ENCODE results near the gene PELI2. TPM values are rescaled to one million over a fixed set of nuclear protein-coding genes. Genes with fewer than 3 reads are reported as not detected.

PELI2 gene
- total and polyA plus RNA-seq, 5 donors from 2014 or later, result 0.07 to 5.8 (median 1.3) TPM

DNA sequence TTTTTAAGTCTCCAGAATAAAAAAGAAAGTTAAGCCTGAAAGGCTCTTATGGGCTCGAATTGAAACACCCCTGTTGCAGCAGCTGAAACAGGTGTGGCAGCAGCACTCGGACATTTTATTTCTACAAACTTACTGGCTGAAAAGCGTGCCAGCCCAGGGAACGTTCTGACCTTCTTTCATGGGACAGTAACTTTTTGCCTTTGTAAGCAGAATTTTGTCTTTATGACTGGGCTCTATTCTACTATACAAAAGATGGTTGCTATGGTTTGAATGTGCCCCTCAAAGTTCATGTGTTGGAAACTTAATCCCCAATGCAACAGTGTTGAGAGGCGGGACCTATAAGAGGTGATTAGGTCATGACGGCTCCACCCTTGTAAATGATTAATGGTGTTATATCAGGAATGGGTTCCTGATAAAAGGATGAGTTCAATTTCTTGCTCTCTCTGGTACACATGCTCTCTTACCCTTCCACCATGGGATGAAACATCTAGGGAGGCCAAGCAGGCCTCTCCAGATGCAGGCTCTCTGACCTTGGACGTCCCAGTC is 52.7 kb downstream of the PELI2 start:
- Mint-ChIP-seq H3K4me1 (peaks cover 0 to 62% (median 24%) of the 10 kb centered on the region in 4 donors), H3K27ac (peak overlapping the region in 2 of 3 donors; percentile 12 to 61), H3K27me3 (peaks cover 9% of the 10 kb centered on the region), H3K4me3 (peak overlapping the region in 1 of 4 donors; percentile 79), H3K36me3 (peaks cover 5% of the 10 kb centered on the region), H3K9me3 (peaks cover 0 to 12% (median 5%) of the 10 kb centered on the region in 7 donors)
- Histone ChIP-seq H3K4me3 (ENCODE audit: low read depth, low read length) (no peak overlapping the region), H3K27me3 (ENCODE audit: control insufficient read depth, insufficient read depth, low read length) (no peaks in the 10 kb centered on the region), H3K9me3 (ENCODE audit: control insufficient read depth in 2 of 2, low read length in 2 of 2) (no peaks in the 10 kb centered on the region), H3K36me3 (ENCODE audit: control insufficient read depth, insufficient read depth, low read length) (no peaks in the 10 kb centered on the region), H3K27ac (ENCODE audit: insufficient read depth, low read length, poor library complexity, severe bottlenecking) (no peak overlapping the region), H3K4me1 (ENCODE audit: control insufficient read depth, insufficient read depth, low read length, poor library complexity, severe bottlenecking) (peaks cover 6% of the 10 kb centered on the region)
- DNase-seq, result no peak
- ATAC-seq (ENCODE audit: low read depth in 2 of 2), result no peak

DNA sequence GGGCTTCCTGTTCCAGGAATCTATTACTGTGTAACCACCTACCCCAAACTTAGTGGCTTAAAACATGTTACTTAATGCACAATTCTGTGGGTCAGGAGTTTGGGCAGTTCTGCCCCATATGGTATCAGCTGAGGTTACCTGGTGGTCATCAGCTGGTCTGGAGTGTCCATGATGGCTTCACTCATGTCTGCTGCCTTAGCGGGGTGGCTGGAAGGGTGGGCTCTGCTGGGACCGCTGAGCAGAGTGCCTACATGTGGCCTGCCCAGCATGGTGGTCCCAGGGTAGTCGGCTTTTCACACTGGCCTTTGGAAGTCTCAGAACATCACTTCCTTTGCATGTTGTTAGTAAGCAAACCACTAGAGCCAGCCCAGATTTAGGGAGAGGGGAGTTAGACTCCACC is 53.9 kb downstream of the PELI2 start:
- no peak for ATAC-seq (ENCODE audit: low read depth in 2 of 2)
- H3K27me3 Mint-ChIP-seq, result peaks cover 8% of the 10 kb centered on the region

DNA sequence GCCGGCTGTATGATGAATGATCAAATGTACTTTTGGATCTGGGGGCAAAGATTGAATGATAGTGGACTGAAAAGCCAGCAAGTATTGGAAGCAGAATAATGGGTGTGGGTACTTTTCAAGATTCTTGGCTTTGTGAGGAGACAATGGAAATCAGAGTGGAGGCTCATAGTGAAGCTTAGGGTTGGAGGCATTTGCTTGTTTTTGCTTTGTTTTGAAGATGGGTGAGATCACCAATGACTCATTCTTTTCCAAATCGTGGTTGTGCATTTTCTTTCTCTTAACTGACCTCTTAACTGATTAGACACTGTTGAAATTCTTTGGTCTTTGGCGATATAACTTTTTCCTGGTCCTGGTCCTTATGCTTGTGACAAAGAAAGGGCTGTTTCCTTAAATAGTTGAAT is 54.4 kb downstream of the PELI2 start:
- no peak overlapping the region for H3K27ac ChIP-seq (ENCODE audit: insufficient read depth, low read length, poor library complexity, severe bottlenecking)
- Mint-ChIP-seq H3K4me3 (peak overlapping the region in 3 of 4 donors; percentile 4 to 49 (median 13)), H3K9me3 (peaks cover 0 to 3% (median 0%) of the 10 kb centered on the region in 7 donors), H3K4me1 (peaks cover 0 to 57% (median 25%) of the 10 kb centered on the region in 4 donors), H3K27ac (peak overlapping the region; percentile 4 to 74 (median 18)), H3K27me3 (peaks cover 4% of the 10 kb centered on the region), H3K36me3 (peaks cover 5% of the 10 kb centered on the region)
- peak; percentile 31 to 35 for ATAC-seq (ENCODE audit: low read depth in 2 of 2)
- no peaks in the 10 kb centered on the region for H3K36me3 ChIP-seq (ENCODE audit: control insufficient read depth, insufficient read depth, low read length)
- H3K4me3 ChIP-seq (ENCODE audit: low read depth, low read length), result no peak overlapping the region
- H3K27me3 ChIP-seq (ENCODE audit: control insufficient read depth, insufficient read depth, low read length), result no peaks in the 10 kb centered on the region
- H3K4me1 ChIP-seq (ENCODE audit: control insufficient read depth, insufficient read depth, low read length, poor library complexity, severe bottlenecking), result peaks cover 6% of the 10 kb centered on the region
- no peaks in the 10 kb centered on the region for H3K9me3 ChIP-seq (ENCODE audit: control insufficient read depth in 2 of 2, low read length in 2 of 2)
- DNase-seq, result peak in 1 of 3 donors; percentile 49

More for the DNA sequence above, 53.9 kb downstream of the PELI2 start:
- no peak for DNase-seq
- H3K27ac Mint-ChIP-seq, result peak overlapping the region; percentile 4 to 74 (median 61)
- no peaks in the 10 kb centered on the region for H3K27me3 ChIP-seq (ENCODE audit: control insufficient read depth, insufficient read depth, low read length)
- no peak overlapping the region for H3K4me3 ChIP-seq (ENCODE audit: low read depth, low read length)
- H3K4me1 ChIP-seq (ENCODE audit: control insufficient read depth, insufficient read depth, low read length, poor library complexity, severe bottlenecking), result peaks cover 6% of the 10 kb centered on the region
- no peak overlapping the region for H3K27ac ChIP-seq (ENCODE audit: insufficient read depth, low read length, poor library complexity, severe bottlenecking)
- no peaks in the 10 kb centered on the region for H3K36me3 ChIP-seq (ENCODE audit: control insufficient read depth, insufficient read depth, low read length)
- H3K4me1 Mint-ChIP-seq, result peaks cover 0 to 61% (median 25%) of the 10 kb centered on the region in 4 donors
- peaks cover 0 to 5% (median 2%) of the 10 kb centered on the region in 7 donors for H3K9me3 Mint-ChIP-seq
- no peaks in the 10 kb centered on the region for H3K9me3 ChIP-seq (ENCODE audit: control insufficient read depth in 2 of 2, low read length in 2 of 2)
- no peak overlapping the region for H3K4me3 Mint-ChIP-seq
- peaks cover 5% of the 10 kb centered on the region for H3K36me3 Mint-ChIP-seq

DNA sequence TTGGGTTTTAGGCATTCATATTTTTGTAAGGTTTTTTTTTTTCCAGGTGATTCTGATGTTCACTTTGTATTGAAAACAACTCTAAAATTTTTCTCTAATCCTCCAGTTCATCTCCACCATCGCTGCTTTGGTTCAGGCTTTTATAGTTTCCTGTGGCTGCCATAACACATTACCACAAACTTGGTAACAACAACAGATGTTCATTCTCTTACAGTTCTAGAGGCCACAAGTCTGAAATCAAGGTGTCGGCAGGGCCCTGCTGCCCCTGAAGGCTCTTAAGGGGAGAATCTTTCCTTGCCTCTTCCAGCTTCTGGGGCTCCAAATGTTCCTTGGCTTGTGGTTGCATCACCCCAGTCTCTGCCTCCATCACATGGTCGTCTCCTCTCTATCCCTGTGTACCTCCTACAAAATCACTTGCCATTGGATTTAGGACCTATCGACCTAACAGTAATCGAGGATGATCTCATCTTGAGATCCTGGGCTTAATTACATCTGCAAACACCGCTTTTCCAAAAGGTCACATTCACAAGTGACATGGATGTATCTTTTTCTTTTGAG is 55.2 kb downstream of the PELI2 start:
- H3K27me3 Mint-ChIP-seq, result peaks cover 4% of the 10 kb centered on the region
- Histone ChIP-seq H3K36me3 (ENCODE audit: control insufficient read depth, insufficient read depth, low read length) (no peaks in the 10 kb centered on the region), H3K27me3 (ENCODE audit: control insufficient read depth, insufficient read depth, low read length) (no peaks in the 10 kb centered on the region), H3K4me1 (ENCODE audit: control insufficient read depth, insufficient read depth, low read length, poor library complexity, severe bottlenecking) (peaks cover 6% of the 10 kb centered on the region), H3K27ac (ENCODE audit: insufficient read depth, low read length, poor library complexity, severe bottlenecking) (no peak overlapping the region), H3K9me3 (ENCODE audit: control insufficient read depth in 2 of 2, low read length in 2 of 2) (no peaks in the 10 kb centered on the region), H3K4me3 (ENCODE audit: low read depth, low read length) (no peak overlapping the region)
- peaks cover 0 to 57% (median 25%) of the 10 kb centered on the region in 4 donors for H3K4me1 Mint-ChIP-seq
- peaks cover 6% of the 10 kb centered on the region for H3K36me3 Mint-ChIP-seq
- ATAC-seq (ENCODE audit: low read depth in 2 of 2), result peak; percentile 53 to 74
- DNase-seq, result peak in 2 of 3 donors; percentile 35 to 67
- H3K27ac Mint-ChIP-seq, result peak overlapping the region; percentile 4 to 79 (median 72)
- H3K4me3 Mint-ChIP-seq, result peak overlapping the region in 3 of 4 donors; percentile 7 to 49 (median 27)
- peaks cover 0 to 2% (median 0%) of the 10 kb centered on the region in 7 donors for H3K9me3 Mint-ChIP-seq

DNA sequence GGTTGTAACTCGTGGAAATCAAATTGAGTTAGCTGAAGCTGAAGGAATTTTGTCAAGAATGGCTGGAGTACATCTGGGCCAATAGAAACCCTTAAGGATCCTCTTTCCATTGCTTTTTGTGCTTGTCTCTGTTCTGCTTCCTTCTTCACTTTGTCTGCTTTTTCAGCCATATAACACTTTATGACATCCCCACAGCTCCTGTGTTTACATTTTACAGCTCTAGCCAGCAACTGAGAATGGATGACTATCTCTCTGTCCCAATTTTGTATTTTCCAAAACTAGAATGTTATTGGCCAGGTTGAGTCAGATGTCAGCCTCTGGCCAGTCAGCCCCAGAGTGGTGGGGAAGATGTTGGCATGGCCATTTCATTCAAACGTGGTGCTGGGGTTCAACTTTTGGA is 57.6 kb downstream of the PELI2 start:
- Histone ChIP-seq H3K4me1 (ENCODE audit: control insufficient read depth, insufficient read depth, low read length, poor library complexity, severe bottlenecking) (peaks cover 6% of the 10 kb centered on the region), H3K27me3 (ENCODE audit: control insufficient read depth, insufficient read depth, low read length) (no peaks in the 10 kb centered on the region), H3K4me3 (ENCODE audit: low read depth, low read length) (no peak overlapping the region), H3K27ac (ENCODE audit: insufficient read depth, low read length, poor library complexity, severe bottlenecking) (no peak overlapping the region), H3K9me3 (ENCODE audit: control insufficient read depth in 2 of 2, low read length in 2 of 2) (no peaks in the 10 kb centered on the region), H3K36me3 (ENCODE audit: control insufficient read depth, insufficient read depth, low read length) (no peaks in the 10 kb centered on the region)
- Mint-ChIP-seq H3K4me3 (no peak overlapping the region), H3K27ac (peak overlapping the region; percentile 12 to 57 (median 23)), H3K9me3 (peaks cover 0 to 4% (median 0%) of the 10 kb centered on the region in 7 donors), H3K4me1 (peaks cover 0 to 44% (median 26%) of the 10 kb centered on the region in 4 donors), H3K36me3 (peaks cover 19% of the 10 kb centered on the region), H3K27me3 (peaks cover 4% of the 10 kb centered on the region)
- DNase-seq (no peak), ATAC-seq (ENCODE audit: low read depth in 2 of 2) (no peak)

DNA sequence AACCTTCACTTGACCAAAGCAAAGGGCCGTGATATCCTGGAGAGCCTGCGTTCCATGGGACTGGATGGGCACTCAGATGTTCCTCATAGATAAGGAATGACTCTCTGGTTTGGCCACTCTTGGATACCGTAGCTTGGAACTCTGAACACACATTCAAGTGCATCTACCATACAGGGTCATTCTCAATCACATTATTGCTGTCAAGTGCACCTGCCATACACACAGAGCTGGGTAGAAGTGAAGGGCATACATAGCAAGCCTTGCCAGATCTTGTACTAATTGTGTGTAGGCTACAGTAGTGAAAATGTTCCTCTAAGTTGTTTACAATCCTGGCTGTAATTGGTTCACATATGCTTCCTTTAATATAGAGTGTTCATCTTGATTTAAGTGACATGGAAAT is 58.3 kb downstream of the PELI2 start:
- H3K27me3 Mint-ChIP-seq, result peaks cover 4% of the 10 kb centered on the region
- H3K27ac Mint-ChIP-seq, result no peak overlapping the region
- no peak overlapping the region for H3K27ac ChIP-seq (ENCODE audit: insufficient read depth, low read length, poor library complexity, severe bottlenecking)
- H3K4me3 ChIP-seq (ENCODE audit: low read depth, low read length), result no peak overlapping the region
- H3K36me3 ChIP-seq (ENCODE audit: control insufficient read depth, insufficient read depth, low read length), result no peaks in the 10 kb centered on the region
- DNase-seq, result no peak
- peaks cover 0 to 39% (median 22%) of the 10 kb centered on the region in 4 donors for H3K4me1 Mint-ChIP-seq
- H3K4me3 Mint-ChIP-seq, result no peak overlapping the region
- no peaks in the 10 kb centered on the region for H3K27me3 ChIP-seq (ENCODE audit: control insufficient read depth, insufficient read depth, low read length)
- no peak for ATAC-seq (ENCODE audit: low read depth in 2 of 2)
- no peaks in the 10 kb centered on the region for H3K9me3 ChIP-seq (ENCODE audit: control insufficient read depth in 2 of 2, low read length in 2 of 2)
- peaks cover 6% of the 10 kb centered on the region for H3K4me1 ChIP-seq (ENCODE audit: control insufficient read depth, insufficient read depth, low read length, poor library complexity, severe bottlenecking)
- peaks cover 0 to 4% (median 0%) of the 10 kb centered on the region in 7 donors for H3K9me3 Mint-ChIP-seq
- H3K36me3 Mint-ChIP-seq, result peaks cover 20% of the 10 kb centered on the region

DNA sequence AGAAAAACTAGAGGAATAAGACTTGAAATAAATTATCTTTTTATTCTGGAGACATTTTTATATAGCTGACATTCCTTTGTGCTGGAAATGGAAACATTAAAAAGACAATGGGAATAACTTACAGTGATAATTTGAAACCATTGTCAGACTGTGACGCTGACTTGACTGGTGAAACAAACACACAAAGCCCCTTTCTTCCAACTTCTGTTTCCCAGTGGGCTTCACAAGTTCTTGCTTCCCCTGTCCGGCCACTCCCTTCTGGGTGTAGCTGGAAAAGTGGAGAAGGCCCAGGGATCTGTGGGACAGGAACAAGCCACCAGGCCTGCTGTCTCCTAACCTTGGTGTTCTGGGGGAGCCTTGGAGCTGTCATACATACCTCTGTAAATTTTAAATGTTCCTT is 58.8 kb downstream of the PELI2 start:
- H3K27ac ChIP-seq (ENCODE audit: insufficient read depth, low read length, poor library complexity, severe bottlenecking), result no peak overlapping the region
- peaks cover 4% of the 10 kb centered on the region for H3K27me3 Mint-ChIP-seq
- no peaks in the 10 kb centered on the region for H3K36me3 ChIP-seq (ENCODE audit: control insufficient read depth, insufficient read depth, low read length)
- no peak overlapping the region for H3K4me3 ChIP-seq (ENCODE audit: low read depth, low read length)
- no peaks in the 10 kb centered on the region for H3K9me3 ChIP-seq (ENCODE audit: control insufficient read depth in 2 of 2, low read length in 2 of 2)
- H3K4me1 Mint-ChIP-seq, result peaks cover 0 to 34% (median 20%) of the 10 kb centered on the region in 4 donors
- H3K27me3 ChIP-seq (ENCODE audit: control insufficient read depth, insufficient read depth, low read length), result no peaks in the 10 kb centered on the region
- H3K9me3 Mint-ChIP-seq, result peaks cover 0 to 4% (median 0%) of the 10 kb centered on the region in 7 donors
- peaks cover 20% of the 10 kb centered on the region for H3K36me3 Mint-ChIP-seq
- no peak overlapping the region for H3K4me3 Mint-ChIP-seq
- DNase-seq (no peak), ATAC-seq (ENCODE audit: low read depth in 2 of 2) (no peak)
- peaks cover 4% of the 10 kb centered on the region for H3K4me1 ChIP-seq (ENCODE audit: control insufficient read depth, insufficient read depth, low read length, poor library complexity, severe bottlenecking)
- H3K27ac Mint-ChIP-seq, result no peak overlapping the region

Data from CD4-positive, CD25-positive, alpha-beta regulatory T cell (primary cell).